ENCODE data around the gene ATXN7L1. TPM values are rescaled to one million over a fixed set of nuclear protein-coding genes. Genes with fewer than 3 reads are reported as not detected.

The ATXN7L1 gene
- total and polyA plus RNA-seq, 7 donors, result 1.2 to 6.0 (median 3.0) TPM

DNA sequence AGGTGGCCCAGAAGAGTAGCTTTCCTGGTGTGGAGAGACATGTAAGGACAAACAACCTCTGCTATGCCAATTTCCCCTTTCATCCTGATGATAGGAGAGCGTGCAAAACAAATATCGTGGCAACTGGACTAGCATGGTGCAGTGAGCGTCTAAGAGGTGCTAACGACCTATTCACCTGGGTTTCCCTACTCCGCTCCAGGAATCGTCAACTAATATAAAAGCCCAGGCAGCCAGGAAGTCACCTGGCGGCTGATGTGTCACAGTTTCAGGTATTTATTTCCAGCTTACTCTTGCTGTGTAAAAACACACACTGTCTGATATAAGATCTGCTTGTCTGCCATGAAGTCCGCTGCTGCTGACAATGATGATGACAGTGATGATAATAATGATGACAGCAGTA lies 238.6 kb downstream of the ATXN7L1 start:
- 92 to 96% (median 93%) methylated on average over 8 of the region's 8 CpGs for WGBS, 3 donors
- peaks cover 2 to 56% of the 10 kb centered on the region in 2 donors for H3K36me3 ChIP-seq (ENCODE audit: insufficient read depth in 1 of 2, low read depth in 1 of 2)
- no peaks in the 10 kb centered on the region for H3K27me3 ChIP-seq (ENCODE audit: insufficient read depth in 3 of 3, low read length in 2 of 3)
- no peaks in the 10 kb centered on the region for H3K4me1 ChIP-seq
- TF ChIP-seq, protein P1, sequence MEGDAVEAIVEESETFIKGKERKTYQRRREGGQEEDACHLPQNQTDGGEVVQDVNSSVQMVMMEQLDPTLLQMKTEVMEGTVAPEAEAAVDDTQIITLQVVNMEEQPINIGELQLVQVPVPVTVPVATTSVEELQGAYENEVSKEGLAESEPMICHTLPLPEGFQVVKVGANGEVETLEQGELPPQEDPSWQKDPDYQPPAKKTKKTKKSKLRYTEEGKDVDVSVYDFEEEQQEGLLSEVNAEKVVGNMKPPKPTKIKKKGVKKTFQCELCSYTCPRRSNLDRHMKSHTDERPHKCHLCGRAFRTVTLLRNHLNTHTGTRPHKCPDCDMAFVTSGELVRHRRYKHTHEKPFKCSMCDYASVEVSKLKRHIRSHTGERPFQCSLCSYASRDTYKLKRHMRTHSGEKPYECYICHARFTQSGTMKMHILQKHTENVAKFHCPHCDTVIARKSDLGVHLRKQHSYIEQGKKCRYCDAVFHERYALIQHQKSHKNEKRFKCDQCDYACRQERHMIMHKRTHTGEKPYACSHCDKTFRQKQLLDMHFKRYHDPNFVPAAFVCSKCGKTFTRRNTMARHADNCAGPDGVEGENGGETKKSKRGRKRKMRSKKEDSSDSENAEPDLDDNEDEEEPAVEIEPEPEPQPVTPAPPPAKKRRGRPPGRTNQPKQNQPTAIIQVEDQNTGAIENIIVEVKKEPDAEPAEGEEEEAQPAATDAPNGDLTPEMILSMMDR (IDR thresholded peaks at IDR 0.05), result no peak
- no peaks in the 10 kb centered on the region for H3K9me3 ChIP-seq
- DNase-seq (no peak), ATAC-seq (no peak)
- intact Hi-C loops (cut with DNase I), result no loop called here
- H3K4me3 ChIP-seq, result no peak overlapping the region
- H3K27ac ChIP-seq, result no peak overlapping the region

DNA sequence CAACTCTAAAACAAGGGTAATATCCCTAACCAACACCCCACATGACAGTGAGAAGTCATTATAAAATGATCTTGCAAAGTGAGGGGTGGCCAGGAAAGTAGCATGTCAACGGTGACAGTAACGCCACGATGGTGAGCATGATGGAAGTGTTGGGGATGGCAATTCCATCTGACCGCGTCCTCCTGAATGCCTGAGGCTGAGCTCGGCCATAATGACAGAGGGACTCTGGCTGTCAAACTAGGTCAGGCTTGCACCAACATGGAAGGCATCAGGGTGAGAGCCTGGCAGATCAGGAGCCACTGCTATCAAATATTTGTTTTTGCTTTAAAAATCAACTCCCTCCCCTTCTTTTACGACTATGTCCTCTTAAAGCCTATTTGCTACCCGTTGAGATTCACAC lies 239.4 kb downstream of the ATXN7L1 start:
- H3K9me3 ChIP-seq, result no peaks in the 10 kb centered on the region
- ATAC-seq (no peak), DNase-seq (no peak)
- intact Hi-C loops (cut with DNase I), result no loop called here
- 87 to 95% (median 89%) methylated on average over 8 of the region's 8 CpGs for WGBS, 3 donors
- no peaks in the 10 kb centered on the region for H3K27me3 ChIP-seq (ENCODE audit: insufficient read depth in 3 of 3, low read length in 2 of 3)
- H3K4me3 ChIP-seq, result no peak overlapping the region
- H3K4me1 ChIP-seq, result no peaks in the 10 kb centered on the region
- TF ChIP-seq, protein P1 (IDR thresholded peaks at IDR 0.05), result no peak
- no peak overlapping the region for H3K27ac ChIP-seq
- H3K36me3 ChIP-seq (ENCODE audit: insufficient read depth in 1 of 2, low read depth in 1 of 2), result peaks cover 2 to 51% of the 10 kb centered on the region in 2 donors

DNA sequence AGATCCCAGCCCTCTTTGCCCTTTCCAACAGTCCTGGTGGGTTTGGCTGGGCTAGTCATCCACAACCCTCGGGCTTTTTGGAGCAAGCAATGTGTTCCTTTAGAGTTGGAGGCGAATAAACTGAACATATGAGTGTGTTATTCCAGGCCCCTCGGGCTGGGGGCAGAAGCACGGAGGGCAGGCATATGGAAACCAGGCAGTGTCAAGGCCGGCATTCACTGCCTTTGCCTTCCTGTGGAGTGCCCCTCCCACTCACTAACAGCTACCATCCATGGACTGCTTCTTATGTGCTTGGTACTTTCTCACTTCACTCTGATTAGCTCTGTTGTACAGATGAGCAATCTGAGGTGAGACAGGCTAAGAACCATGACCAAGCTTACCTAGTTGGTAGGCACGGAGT lies 241.2 kb downstream of the ATXN7L1 start:
- no peak overlapping the region for H3K4me3 ChIP-seq
- ATAC-seq, result no peak
- 78 to 89% (median 84%) methylated on average over 6 of the region's 6 CpGs for WGBS, 3 donors
- peaks cover 2 to 46% of the 10 kb centered on the region in 2 donors for H3K36me3 ChIP-seq (ENCODE audit: insufficient read depth in 1 of 2, low read depth in 1 of 2)
- TF ChIP-seq, protein P1 (IDR thresholded peaks at IDR 0.05), result no peak
- no peaks in the 10 kb centered on the region for H3K27me3 ChIP-seq (ENCODE audit: insufficient read depth in 3 of 3, low read length in 2 of 3)
- H3K4me1 ChIP-seq, result no peaks in the 10 kb centered on the region
- H3K9me3 ChIP-seq, result no peaks in the 10 kb centered on the region
- no peak overlapping the region for H3K27ac ChIP-seq
- intact Hi-C loops (cut with DNase I), result no loop called here
- DNase-seq, result no peak

DNA sequence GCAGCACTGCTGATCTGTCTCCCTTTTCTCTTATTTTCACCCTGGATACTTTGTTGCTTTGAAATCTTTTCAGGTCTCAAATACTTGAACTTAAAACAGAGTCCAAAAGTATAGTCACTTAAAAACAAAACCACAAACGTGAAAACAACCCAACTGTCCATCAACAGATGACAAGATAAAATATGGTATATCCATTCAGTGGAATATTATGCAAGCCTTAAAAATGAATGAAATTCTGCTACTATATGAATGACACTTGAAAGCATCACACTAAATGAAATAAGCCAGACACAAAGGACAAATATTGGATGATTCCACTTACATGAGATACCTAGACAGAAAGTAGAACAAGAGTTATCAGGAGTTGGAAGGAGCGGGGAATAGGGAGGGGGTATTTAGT lies 250.4 kb downstream of the ATXN7L1 start:
- 93 to 96% (median 94%) methylated on average over 2 of the region's 2 CpGs for WGBS, 3 donors
- DNase-seq (no peak), ATAC-seq (no peak)
- H3K27me3 ChIP-seq (ENCODE audit: insufficient read depth in 3 of 3, low read length in 2 of 3), result no peaks in the 10 kb centered on the region
- H3K4me1 ChIP-seq, result peaks cover 6% of the 10 kb centered on the region
- intact Hi-C loops (cut with DNase I), result no loop called here
- no peak overlapping the region for H3K27ac ChIP-seq
- peaks cover 0 to 25% of the 10 kb centered on the region in 2 donors for H3K36me3 ChIP-seq (ENCODE audit: insufficient read depth in 1 of 2, low read depth in 1 of 2)
- no peak overlapping the region for H3K4me3 ChIP-seq
- TF ChIP-seq, protein P1 (IDR thresholded peaks at IDR 0.05), result no peak
- no peaks in the 10 kb centered on the region for H3K9me3 ChIP-seq

DNA sequence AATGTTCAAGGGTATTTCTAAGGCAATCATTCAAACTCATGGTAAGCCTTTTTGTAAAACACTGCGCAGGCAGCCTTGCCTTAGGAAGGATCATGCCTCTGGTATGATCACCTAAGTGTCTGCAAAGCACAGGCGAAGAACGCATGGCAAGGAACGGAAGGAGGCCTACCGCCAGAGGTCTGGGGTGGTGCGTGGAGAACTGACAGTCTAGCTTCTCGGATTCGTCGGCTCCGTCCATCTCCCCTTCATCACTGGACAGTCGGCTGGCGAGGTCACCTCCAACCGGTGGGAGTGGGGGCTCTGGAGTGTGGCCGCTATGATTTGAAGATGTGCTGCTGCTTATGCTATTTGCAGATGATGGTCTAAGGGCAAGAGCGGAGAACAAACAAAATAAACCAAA lies 252.5 kb downstream of the ATXN7L1 start:
- ATAC-seq (no peak), DNase-seq (no peak)
- TF ChIP-seq, protein P1 (IDR thresholded peaks at IDR 0.05), result no peak
- Histone ChIP-seq H3K4me3 (no peak overlapping the region), H3K27me3 (ENCODE audit: insufficient read depth in 3 of 3, low read length in 2 of 3) (no peaks in the 10 kb centered on the region), H3K27ac (no peak overlapping the region), H3K4me1 (peaks cover 6% of the 10 kb centered on the region), H3K9me3 (no peaks in the 10 kb centered on the region), H3K36me3 (ENCODE audit: insufficient read depth in 1 of 2, low read depth in 1 of 2) (peaks cover 0 to 30% of the 10 kb centered on the region in 2 donors)
- WGBS, 3 donors, result 97 to 98% (median 97%) methylated on average over 15 of the region's 15 CpGs
- intact Hi-C loops (cut with DNase I), result no loop called here

Data from psoas muscle (tissue), 8 donors.